ENCODE results near the gene RPL3. TPM values are rescaled to one million over a fixed set of nuclear protein-coding genes. Genes with fewer than 3 reads are reported as not detected.

RPL3 gene
- total RNA-seq, 1 donor from 2014 or later: 1,634 TPM

DNA sequence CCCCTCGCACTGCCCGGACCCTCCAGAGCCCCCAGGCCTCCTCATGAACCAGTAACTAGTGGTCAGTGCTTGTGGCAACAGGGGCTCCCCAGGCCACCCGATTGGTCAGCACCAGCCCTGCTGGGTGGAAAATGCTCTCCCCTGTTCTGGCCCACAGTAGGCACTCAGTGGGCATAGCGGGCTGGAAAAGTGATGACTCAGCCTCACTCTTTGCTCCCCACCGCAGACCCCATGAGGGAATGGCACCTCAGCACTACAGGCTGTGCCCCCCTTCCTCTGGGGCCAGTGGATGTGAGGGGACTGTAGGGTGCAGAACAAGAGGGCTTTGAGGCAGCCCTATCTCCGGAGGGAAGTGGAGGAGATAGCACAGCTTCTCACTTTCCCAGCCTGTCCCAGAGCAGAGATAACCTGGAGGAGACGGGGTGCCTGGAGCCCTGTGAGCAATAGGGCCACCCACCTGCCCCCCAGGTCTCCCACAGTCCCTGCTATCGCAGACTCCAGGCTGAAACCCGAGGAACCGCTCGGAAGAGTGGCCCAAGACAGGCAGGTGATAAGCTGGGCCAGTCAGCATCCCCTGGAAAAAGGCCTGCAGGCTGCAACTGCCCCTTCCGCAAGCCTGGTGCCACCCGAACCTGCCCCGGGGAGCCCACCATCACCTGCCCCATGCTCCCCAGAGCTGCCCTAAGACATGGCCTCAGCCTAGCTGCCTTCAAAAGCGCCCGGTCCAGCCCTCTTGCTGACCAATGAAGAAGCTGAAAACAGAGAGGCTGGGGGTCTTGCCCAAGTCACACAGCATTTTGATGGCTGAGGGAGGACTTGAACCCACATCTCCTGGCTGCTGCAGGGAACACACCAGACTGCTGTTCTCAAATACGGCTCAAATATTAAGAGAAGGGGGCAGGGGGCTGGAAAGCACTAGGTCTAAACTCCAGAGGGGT lies 45.2 kb downstream of the RPL3 start:
- TF ChIP-seq, protein P1, sequence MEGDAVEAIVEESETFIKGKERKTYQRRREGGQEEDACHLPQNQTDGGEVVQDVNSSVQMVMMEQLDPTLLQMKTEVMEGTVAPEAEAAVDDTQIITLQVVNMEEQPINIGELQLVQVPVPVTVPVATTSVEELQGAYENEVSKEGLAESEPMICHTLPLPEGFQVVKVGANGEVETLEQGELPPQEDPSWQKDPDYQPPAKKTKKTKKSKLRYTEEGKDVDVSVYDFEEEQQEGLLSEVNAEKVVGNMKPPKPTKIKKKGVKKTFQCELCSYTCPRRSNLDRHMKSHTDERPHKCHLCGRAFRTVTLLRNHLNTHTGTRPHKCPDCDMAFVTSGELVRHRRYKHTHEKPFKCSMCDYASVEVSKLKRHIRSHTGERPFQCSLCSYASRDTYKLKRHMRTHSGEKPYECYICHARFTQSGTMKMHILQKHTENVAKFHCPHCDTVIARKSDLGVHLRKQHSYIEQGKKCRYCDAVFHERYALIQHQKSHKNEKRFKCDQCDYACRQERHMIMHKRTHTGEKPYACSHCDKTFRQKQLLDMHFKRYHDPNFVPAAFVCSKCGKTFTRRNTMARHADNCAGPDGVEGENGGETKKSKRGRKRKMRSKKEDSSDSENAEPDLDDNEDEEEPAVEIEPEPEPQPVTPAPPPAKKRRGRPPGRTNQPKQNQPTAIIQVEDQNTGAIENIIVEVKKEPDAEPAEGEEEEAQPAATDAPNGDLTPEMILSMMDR (conservative IDR thresholded peaks at IDR 0.05; ENCODE audit: low read depth, low read length): no peak
- DNase-seq (ENCODE audit: low read depth): no peak
- no peak overlapping the region for H3K4me3 ChIP-seq (ENCODE audit: low read depth, low read length)

DNA sequence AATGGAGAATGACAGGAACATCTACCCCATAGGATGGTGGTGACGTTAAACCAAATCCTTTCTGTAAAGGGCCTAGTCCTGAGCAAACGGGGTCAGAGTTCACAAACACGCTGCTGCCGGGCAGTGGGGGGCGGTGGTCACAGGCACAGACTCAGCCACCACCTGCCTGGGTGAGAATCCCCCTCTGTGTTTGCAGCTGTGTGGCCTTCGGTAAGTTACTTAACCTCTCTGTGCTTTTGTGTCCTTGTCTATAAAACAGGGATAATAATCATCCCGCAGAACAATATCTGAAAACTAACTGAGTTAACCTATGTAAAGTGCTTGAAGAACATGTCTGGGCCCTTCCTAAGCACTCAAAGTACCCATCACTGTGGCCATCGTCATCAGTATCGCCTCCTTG lies 48.6 kb downstream of the RPL3 start:
- DNase-seq (ENCODE audit: low read depth): no peak
- no peak overlapping the region for H3K4me3 ChIP-seq (ENCODE audit: low read depth, low read length)
- TF ChIP-seq, protein P1 (conservative IDR thresholded peaks at IDR 0.05; ENCODE audit: low read depth, low read length): no peak

DNA sequence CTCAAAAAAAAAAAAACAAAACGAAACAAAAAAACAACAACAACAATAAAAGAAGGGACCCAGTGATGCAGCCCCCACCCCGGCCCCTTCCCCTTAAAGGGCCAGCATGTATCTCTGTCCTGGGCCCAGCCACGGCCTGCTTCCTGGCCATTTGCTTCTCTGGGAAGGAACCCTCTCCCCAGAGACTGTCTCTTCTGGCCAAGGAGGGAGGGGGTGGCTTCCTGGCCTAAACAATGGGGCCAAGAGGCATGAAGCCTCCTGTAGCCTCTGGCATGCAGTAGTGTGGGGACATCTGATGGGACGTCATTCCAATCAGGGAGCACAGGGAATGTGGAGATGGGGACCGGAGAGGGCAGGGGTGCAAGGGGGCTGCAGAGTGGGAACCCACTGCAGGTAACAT lies 49.1 kb downstream of the RPL3 start:
- TF ChIP-seq, protein P1 (conservative IDR thresholded peaks at IDR 0.05; ENCODE audit: low read depth, low read length): no peak
- no peak overlapping the region for H3K4me3 ChIP-seq (ENCODE audit: low read depth, low read length)
- no peak for DNase-seq (ENCODE audit: low read depth)

DNA sequence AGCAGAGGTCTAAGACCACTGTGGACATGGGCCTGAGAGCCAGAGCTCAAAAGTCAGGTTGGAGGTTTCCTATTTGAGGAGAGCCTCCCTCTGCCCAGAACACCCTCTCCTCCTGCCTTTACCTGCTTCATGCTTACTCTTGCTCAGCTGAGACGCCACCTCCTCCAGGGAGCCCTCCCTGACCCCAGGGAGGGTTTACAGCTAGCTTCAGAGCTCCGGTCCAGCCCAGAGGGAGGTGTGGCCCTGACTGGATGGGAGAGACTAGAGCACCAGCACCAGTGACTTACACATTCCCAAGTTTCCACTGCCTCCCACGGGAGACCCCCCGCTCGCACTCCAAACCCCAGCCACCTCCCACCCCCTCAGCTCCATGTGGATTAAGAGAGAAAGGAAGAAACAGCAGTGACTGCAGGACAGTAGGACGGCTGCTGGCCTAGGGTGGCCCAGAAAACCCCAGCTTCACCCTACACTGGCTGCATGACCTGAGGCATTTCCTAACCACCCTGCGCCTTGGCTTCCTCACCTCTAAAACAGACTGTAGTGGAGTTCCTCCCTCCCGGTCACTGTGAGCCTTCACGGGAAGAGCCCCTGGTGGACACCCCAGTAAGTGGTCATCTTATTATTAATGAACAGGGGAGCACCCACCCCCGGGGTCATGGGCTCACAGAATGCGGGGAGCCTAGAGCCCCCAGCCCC lies 50.2 kb downstream of the RPL3 start:
- no peak for DNase-seq (ENCODE audit: low read depth)
- no peak overlapping the region for H3K4me3 ChIP-seq (ENCODE audit: low read depth, low read length)
- TF ChIP-seq, protein P1 (conservative IDR thresholded peaks at IDR 0.05; ENCODE audit: low read depth, low read length): no peak

DNA sequence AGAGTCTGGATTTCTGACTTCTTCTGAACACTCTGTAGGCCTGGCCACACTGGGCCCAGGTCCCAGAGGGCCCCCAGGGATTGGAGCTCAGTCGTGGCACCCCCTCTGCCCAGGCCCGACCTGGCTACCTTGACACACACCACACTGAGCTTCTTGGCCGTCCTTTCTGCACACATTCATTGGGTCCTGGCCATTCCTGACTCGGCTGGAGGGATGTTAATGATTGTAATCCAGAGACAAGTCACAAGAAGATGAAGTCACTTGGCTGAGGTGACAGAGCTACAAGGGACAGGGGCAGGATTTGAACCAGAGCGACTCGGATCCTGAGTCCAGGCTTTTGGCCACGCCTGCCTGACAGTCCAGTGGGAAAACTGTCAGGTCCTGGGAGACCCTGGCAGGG lies 50.8 kb downstream of the RPL3 start:
- H3K4me3 ChIP-seq (ENCODE audit: low read depth, low read length): no peak overlapping the region
- no peak for DNase-seq (ENCODE audit: low read depth)
- TF ChIP-seq, protein P1 (conservative IDR thresholded peaks at IDR 0.05; ENCODE audit: low read depth, low read length): no peak

DNA sequence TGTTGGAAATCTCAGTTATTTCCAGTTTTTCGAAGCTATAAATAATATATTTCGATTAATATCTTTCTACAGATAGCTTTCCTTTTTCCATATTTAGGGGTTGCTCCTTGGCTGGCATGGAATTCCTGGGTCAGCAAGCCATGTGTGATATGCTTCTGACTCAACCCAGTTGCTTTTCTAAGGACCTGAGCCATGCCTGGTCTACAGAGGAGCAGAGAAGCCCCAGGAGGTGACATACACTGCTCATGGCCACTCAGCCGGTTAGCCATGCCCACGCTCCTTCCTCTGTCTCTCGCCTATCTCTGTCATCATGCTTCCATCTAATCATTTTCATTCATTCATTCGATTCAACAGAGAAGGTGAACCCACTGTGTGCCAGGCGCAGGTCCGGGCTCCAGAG lies 51.4 kb downstream of the RPL3 start:
- no peak for DNase-seq (ENCODE audit: low read depth)
- H3K4me3 ChIP-seq (ENCODE audit: low read depth, low read length): no peak overlapping the region
- TF ChIP-seq, protein P1 (conservative IDR thresholded peaks at IDR 0.05; ENCODE audit: low read depth, low read length): no peak

Measured in epithelial cell of proximal tubule (primary cell).